Lower leg skin (tissue), 4 donors: ENCODE results near the gene TSPAN10. TPM values are rescaled to one million over a fixed set of nuclear protein-coding genes. Genes with fewer than 3 reads are reported as not detected.

Experiments
- DNase-seq, 2 donors: peaks; one replicate each; pipeline ENCODE4 v3.0.0-alpha.2; 2019; ENCODE audit warnings: low spot score in 2 of 2
- H3K4me3 ChIP-seq: fragments of 200-600 bp; sonication (generic); 2 replicates; pipeline ENCODE4 v1.5.1; 2017; ENCODE audit warnings: mild to moderate bottlenecking, low read depth; ENCODE audit not compliant: poor library complexity, severe bottlenecking
- CTCF ChIP-seq, 3 donors: fragments of 450-650 bp; IDR thresholded peaks; one replicate each; pipeline ENCODE4 v1.5.1; 2016; ENCODE audit warnings: antibody characterized with exemption in 3 of 3, mild to moderate bottlenecking in 3 of 3, moderate library complexity in 2 of 3
- POLR2A ChIP-seq, 2 donors: fragments of 450-650 bp; IDR thresholded peaks; one replicate each; pipeline ENCODE4 v1.6.1; 2016 to 2017; ENCODE audit warnings: antibody characterized with exemption in 2 of 2, mild to moderate bottlenecking in 1 of 2, moderate library complexity in 1 of 2
- WGBS, 2 donors: methylation state at CpG; one replicate each; pipeline ENCODE4 v1.1.5; 2018; 5-methylcytosine and 5-hydroxymethylcytosine counted together
- intact Hi-C: fragments of 100-400 bp; cut with DNase I; formaldehyde crosslinking; loops from one replicate; pipeline ENCODE4 v1.15.0; 2023; ENCODE audit warnings: low total_unique reads
- total RNA-seq, 4 donors: library from RNA; depleted of rRNA; stranded (reverse); fragments of >200 nt; gene quantifications; one replicate each; pipeline ENCODE4 v1.1.0, GENCODE V29; 2016

Gene TSPAN10
- total RNA-seq, 4 donors from 2014 or later, result 0.57 to 2.5 (median 1.6) TPM; not detected in 1

- no peak for DNase-seq
- TF ChIP-seq POLR2A (IDR thresholded peaks at IDR 0.05) (no peak), CTCF (IDR thresholded peaks at IDR 0.05) (no peak)
- no peak overlapping the region for H3K4me3 ChIP-seq
- 47 to 49% methylated on average over 14 to 15 of the region's 21 CpGs for WGBS, 2 donors
- intact Hi-C loops, result no loop called here
Observed at GRCh38 chr17:81647640-81648012, 10.6 kb downstream of the TSPAN10 start.

- 10 to 27% methylated on average over 4 to 15 of the region's 78 CpGs for WGBS, 2 donors
- DNase-seq, result no peak
- intact Hi-C loops, result no loop called here
Observed at GRCh38 chr17:81648013-81648706, 11.2 kb downstream of the TSPAN10 start.

GRCh38 chr17:81648707-81649085, 11.7 kb downstream of the TSPAN10 start:
- 55 to 70% methylated on average over 14 of the region's 14 CpGs for WGBS, 2 donors
- no peak for DNase-seq
- H3K4me3 ChIP-seq, result no peak overlapping the region
- intact Hi-C loops, result no loop called here
- no peak for TF ChIP-seq POLR2A (IDR thresholded peaks at IDR 0.05)
- no peak for TF ChIP-seq CTCF (IDR thresholded peaks at IDR 0.05)

More at GRCh38 chr17:81648013-81648706, 11.2 kb downstream of the TSPAN10 start:
- TF ChIP-seq POLR2A (IDR thresholded peaks at IDR 0.05) (no peak), CTCF (IDR thresholded peaks at IDR 0.05) (no peak)
- no peak overlapping the region for H3K4me3 ChIP-seq

GRCh38 chr17:81650951-81651350, 14.0 kb downstream of the TSPAN10 start:
- 75 to 83% methylated on average over 9 of the region's 9 CpGs for WGBS, 2 donors
- intact Hi-C loops, result no loop called here
- no peak overlapping the region for H3K4me3 ChIP-seq
- DNase-seq, result no peak
- TF ChIP-seq CTCF (IDR thresholded peaks at IDR 0.05) (no peak), POLR2A (IDR thresholded peaks at IDR 0.05) (no peak)

GRCh38 chr17:81651692-81652091, 14.7 kb downstream of the TSPAN10 start:
- intact Hi-C loops, result no loop called here
- WGBS, 2 donors, result 80 to 86% methylated on average over 7 to 10 of the region's 10 CpGs
- TF ChIP-seq CTCF (IDR thresholded peaks at IDR 0.05) (no peak), POLR2A (IDR thresholded peaks at IDR 0.05) (no peak)
- no peak overlapping the region for H3K4me3 ChIP-seq
- no peak for DNase-seq
